ENCODE data around the gene SP1. TPM values are rescaled to one million over a fixed set of nuclear protein-coding genes. Genes with fewer than 3 reads are reported as not detected.

The SP1 gene
- total and polyA plus RNA-seq, 11 donors, result 7.9 to 48.8 (median 29.5) TPM

GRCh38 chr12:53461591-53461990, 81.6 kb downstream of the SP1 start:
- intact Hi-C loops (cut with DNase I), result loop anchor here in 2 of 10 donors (1.0 to 5.0 kb wide), 2 partner anchors 8 to 36 kb away; partner anchors contain the start of gene MAP3K12 (in 1 of the 2)
- WGBS, 4 donors, result 61 to 64% (median 63%) methylated on average over 8 of the region's 8 CpGs
- no peaks in the 10 kb centered on the region for H3K27me3 ChIP-seq
- H3K4me3 ChIP-seq, result peak overlapping the region in 2 of 12 donors; percentile 1 to 2
- H3K27ac ChIP-seq, result peak overlapping the region in 10 of 12 donors; percentile 23 to 75 (median 53)
- ATAC-seq, result no peak
- DNase-seq, result no peak
- H3K4me1 ChIP-seq, result peaks cover 2 to 81% (median 50%) of the 10 kb centered on the region in 12 donors
- H3K9me3 ChIP-seq, result no peaks in the 10 kb centered on the region
- TF ChIP-seq, protein P1, sequence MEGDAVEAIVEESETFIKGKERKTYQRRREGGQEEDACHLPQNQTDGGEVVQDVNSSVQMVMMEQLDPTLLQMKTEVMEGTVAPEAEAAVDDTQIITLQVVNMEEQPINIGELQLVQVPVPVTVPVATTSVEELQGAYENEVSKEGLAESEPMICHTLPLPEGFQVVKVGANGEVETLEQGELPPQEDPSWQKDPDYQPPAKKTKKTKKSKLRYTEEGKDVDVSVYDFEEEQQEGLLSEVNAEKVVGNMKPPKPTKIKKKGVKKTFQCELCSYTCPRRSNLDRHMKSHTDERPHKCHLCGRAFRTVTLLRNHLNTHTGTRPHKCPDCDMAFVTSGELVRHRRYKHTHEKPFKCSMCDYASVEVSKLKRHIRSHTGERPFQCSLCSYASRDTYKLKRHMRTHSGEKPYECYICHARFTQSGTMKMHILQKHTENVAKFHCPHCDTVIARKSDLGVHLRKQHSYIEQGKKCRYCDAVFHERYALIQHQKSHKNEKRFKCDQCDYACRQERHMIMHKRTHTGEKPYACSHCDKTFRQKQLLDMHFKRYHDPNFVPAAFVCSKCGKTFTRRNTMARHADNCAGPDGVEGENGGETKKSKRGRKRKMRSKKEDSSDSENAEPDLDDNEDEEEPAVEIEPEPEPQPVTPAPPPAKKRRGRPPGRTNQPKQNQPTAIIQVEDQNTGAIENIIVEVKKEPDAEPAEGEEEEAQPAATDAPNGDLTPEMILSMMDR (IDR thresholded peaks at IDR 0.05), result no peak
- TF ChIP-seq POLR2A (IDR thresholded peaks at IDR 0.05), result no peak
- peaks cover 8 to 100% (median 100%) of the 10 kb centered on the region in 9 donors for H3K36me3 ChIP-seq

GRCh38 chr12:53462935-53463334, 83.0 kb downstream of the SP1 start:
- 51 to 62% (median 57%) methylated on average over 3 of the region's 3 CpGs for WGBS, 4 donors
- intact Hi-C loops (cut with DNase I), result loop anchor here in 1 of 10 donors (5.0 kb wide), 1 partner anchor 34 kb away; the partner anchor contains the start of gene MAP3K12
- Histone ChIP-seq H3K4me3 (no peak overlapping the region), H3K27me3 (no peaks in the 10 kb centered on the region), H3K36me3 (peaks cover 8 to 100% (median 100%) of the 10 kb centered on the region in 9 donors), H3K27ac (peak overlapping the region in 9 of 12 donors; percentile 8 to 75 (median 44)), H3K4me1 (peaks cover 2 to 81% (median 56%) of the 10 kb centered on the region in 12 donors), H3K9me3 (no peaks in the 10 kb centered on the region)
- TF ChIP-seq POLR2A (IDR thresholded peaks at IDR 0.05), result no peak
- TF ChIP-seq, protein P1 (IDR thresholded peaks at IDR 0.05), result no peak
- no peak for DNase-seq
- ATAC-seq, result no peak

DNA sequence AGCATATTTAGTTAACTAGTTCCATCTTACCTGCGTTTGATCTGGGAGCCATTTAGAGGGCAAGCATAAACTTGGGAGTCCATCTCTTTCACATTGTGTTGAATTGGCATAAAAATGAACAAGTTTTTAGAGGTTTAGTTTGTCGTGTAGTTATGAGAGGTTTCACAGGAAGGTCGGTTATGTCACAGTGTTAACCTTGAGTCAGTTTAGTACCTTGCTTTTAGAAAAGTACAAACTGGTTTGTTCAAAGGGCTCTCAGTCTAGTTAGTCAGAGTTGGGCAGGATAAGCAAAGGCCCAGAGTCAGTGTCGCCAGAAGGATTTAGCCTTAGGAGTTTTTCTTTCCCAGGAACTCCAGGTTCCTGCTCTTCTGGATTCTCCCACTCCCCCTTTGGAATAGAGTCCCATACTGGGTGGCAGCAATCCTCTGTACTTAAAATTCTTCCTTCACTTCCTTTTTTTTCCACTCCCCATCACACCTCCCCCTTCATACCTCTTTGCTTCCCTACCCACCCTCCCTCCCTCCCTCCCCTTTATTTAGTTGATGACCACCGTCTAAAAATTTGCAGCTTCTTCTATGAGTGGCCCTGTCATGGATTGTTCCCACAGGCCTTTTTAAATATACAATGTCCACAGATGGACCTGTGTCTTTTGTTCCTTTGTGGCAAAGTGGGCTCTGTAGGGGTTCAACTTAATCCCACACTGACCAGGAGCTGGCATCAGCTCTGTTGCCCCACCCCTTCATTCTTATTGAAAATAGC, 84.0 kb downstream of the SP1 start:
- Histone ChIP-seq H3K4me1 (peaks cover 2 to 84% (median 57%) of the 10 kb centered on the region in 12 donors), H3K36me3 (peaks cover 8 to 100% (median 100%) of the 10 kb centered on the region in 9 donors), H3K9me3 (no peaks in the 10 kb centered on the region), H3K4me3 (no peak overlapping the region), H3K27me3 (no peaks in the 10 kb centered on the region), H3K27ac (peak overlapping the region in 9 of 12 donors; percentile 16 to 75 (median 46))
- 33 to 45% (median 38%) methylated on average over 5 of the region's 5 CpGs for WGBS, 4 donors
- intact Hi-C loops (cut with DNase I), result loop anchor here in 1 of 10 donors (5.0 kb wide), 1 partner anchor 33 kb away; the partner anchor contains the start of gene MAP3K12
- DNase-seq, result no peak
- TF ChIP-seq, protein P1 (IDR thresholded peaks at IDR 0.05), result no peak
- no peak for TF ChIP-seq POLR2A (IDR thresholded peaks at IDR 0.05)
- ATAC-seq, result no peak

Measured in heart left ventricle (tissue), 16 donors.